Gastrocnemius medialis (tissue), 4 donors: ENCODE results near the gene ST8SIA2.

ENCODE experiments used
- POLR2A ChIP-seq, 2 donors: fragments of 450-650 bp; IDR thresholded peaks; one replicate each; pipeline ENCODE4 v1.6.1; 2017; ENCODE audit warnings: antibody characterized with exemption in 2 of 2, mild to moderate bottlenecking in 2 of 2, moderate library complexity in 2 of 2
- TF ChIP-seq, protein P1 (sequence below), 5 experiments: fragments of 450-650 bp in 3 of 5; fragments of 200-600 bp in 2 of 5; sonication (generic) in 2 of 5; IDR thresholded peaks in 4 of 5; conservative IDR thresholded peaks in 1 of 5; 1 replicate in 4 of 5; 2 replicates in 1 of 5; pipeline ENCODE4 v1.5.1; 2016 to 2019; ENCODE audit warnings: antibody characterized with exemption in 5 of 5, mild to moderate bottlenecking in 3 of 5, moderate library complexity in 3 of 5

DNA sequence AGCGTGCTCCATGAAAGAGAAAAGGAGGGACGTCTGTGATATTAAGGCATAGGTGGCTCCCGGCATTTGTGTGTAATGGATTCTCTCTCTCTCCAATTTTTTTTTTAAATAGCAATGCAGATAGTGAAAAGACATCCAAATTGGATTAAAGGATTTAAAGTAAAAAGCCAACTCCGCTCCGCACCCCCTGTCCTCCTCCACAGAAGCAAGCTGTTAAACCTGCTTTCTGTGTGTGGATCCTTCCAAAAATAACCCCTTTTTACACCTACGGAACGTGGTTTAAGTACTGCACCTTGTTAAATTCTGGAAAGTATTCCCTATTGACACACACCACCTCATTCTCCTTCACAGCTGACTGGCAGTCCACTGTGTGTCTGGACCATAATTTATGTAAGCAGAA, 61.6 kb downstream of the ST8SIA2 start:
- TF ChIP-seq POLR2A (IDR thresholded peaks at IDR 0.05) = no peak
- TF ChIP-seq, protein P1, sequence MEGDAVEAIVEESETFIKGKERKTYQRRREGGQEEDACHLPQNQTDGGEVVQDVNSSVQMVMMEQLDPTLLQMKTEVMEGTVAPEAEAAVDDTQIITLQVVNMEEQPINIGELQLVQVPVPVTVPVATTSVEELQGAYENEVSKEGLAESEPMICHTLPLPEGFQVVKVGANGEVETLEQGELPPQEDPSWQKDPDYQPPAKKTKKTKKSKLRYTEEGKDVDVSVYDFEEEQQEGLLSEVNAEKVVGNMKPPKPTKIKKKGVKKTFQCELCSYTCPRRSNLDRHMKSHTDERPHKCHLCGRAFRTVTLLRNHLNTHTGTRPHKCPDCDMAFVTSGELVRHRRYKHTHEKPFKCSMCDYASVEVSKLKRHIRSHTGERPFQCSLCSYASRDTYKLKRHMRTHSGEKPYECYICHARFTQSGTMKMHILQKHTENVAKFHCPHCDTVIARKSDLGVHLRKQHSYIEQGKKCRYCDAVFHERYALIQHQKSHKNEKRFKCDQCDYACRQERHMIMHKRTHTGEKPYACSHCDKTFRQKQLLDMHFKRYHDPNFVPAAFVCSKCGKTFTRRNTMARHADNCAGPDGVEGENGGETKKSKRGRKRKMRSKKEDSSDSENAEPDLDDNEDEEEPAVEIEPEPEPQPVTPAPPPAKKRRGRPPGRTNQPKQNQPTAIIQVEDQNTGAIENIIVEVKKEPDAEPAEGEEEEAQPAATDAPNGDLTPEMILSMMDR (IDR thresholded peaks at IDR 0.05 in 4 of 5, conservative IDR thresholded peaks at IDR 0.05 in 1 of 5) = no peak
